Immature natural killer cell (primary cell): ENCODE measurements around the gene CARM1. TPM values are rescaled to one million over a fixed set of nuclear protein-coding genes. Genes with fewer than 3 reads are reported as not detected.
"Not testable (repeated sequence)": the region's sequence is repeated elsewhere in the genome, so short reads cannot be mapped to it uniquely, and the experiment has no call there.

ENCODE experiments used
- DNase-seq, 3 donors: peaks; one replicate each; pipeline ENCODE4 v3.0.0; 2022; ENCODE audit warnings: mixed read lengths in 1 of 3
- H3K27ac Mint-ChIP-seq, 6 donors: one replicate each; pipeline ENCODE4 v1.8.0; 2020; ENCODE audit warnings: mixed read lengths in 6 of 6, mild to moderate bottlenecking in 5 of 6, inconsistent platforms in 4 of 6, moderate library complexity in 3 of 6
- H3K27me3 Mint-ChIP-seq, 3 donors: one replicate each; pipeline ENCODE4 v1.8.0; 2020 to 2021; ENCODE audit warnings: low read depth in 3 of 3, mild to moderate bottlenecking in 3 of 3, mixed read lengths in 3 of 3, moderate library complexity in 3 of 3, inconsistent platforms in 1 of 3
- H3K36me3 Mint-ChIP-seq, 3 donors: one replicate each; pipeline ENCODE4 v1.8.0; 2020; ENCODE audit warnings: mixed read lengths in 3 of 3, inconsistent platforms in 2 of 3, mild to moderate bottlenecking in 2 of 3
- H3K4me1 Mint-ChIP-seq, 2 donors: one replicate each; pipeline ENCODE4 v1.8.0; 2020; ENCODE audit warnings: inconsistent platforms in 2 of 2, mild to moderate bottlenecking in 2 of 2, mixed read lengths in 2 of 2, moderate library complexity in 1 of 2
- H3K4me3 Mint-ChIP-seq, 5 donors: one replicate each; pipeline ENCODE4 v1.8.0; 2020; ENCODE audit warnings: mild to moderate bottlenecking in 5 of 5, mixed read lengths in 5 of 5, inconsistent platforms in 3 of 5, moderate library complexity in 3 of 5
- H3K9me3 Mint-ChIP-seq, 6 donors: one replicate each; pipeline ENCODE4 v1.8.0; 2020; ENCODE audit warnings: mild to moderate bottlenecking in 6 of 6, mixed read lengths in 6 of 6, inconsistent platforms in 4 of 6, moderate library complexity in 3 of 6
- polyA plus RNA-seq, 3 donors: library from polyadenylated mRNA; unstranded; fragments of 300-500 nt; fragmentation: Illumina TruSeq; gene quantifications; one replicate each; pipeline ENCODE4 v1.2.3, GENCODE V29; 2021

The CARM1 gene
- polyA plus RNA-seq, 3 donors from 2014 or later, result 0.26 to 0.83 (median 0.29) TPM

DNA sequence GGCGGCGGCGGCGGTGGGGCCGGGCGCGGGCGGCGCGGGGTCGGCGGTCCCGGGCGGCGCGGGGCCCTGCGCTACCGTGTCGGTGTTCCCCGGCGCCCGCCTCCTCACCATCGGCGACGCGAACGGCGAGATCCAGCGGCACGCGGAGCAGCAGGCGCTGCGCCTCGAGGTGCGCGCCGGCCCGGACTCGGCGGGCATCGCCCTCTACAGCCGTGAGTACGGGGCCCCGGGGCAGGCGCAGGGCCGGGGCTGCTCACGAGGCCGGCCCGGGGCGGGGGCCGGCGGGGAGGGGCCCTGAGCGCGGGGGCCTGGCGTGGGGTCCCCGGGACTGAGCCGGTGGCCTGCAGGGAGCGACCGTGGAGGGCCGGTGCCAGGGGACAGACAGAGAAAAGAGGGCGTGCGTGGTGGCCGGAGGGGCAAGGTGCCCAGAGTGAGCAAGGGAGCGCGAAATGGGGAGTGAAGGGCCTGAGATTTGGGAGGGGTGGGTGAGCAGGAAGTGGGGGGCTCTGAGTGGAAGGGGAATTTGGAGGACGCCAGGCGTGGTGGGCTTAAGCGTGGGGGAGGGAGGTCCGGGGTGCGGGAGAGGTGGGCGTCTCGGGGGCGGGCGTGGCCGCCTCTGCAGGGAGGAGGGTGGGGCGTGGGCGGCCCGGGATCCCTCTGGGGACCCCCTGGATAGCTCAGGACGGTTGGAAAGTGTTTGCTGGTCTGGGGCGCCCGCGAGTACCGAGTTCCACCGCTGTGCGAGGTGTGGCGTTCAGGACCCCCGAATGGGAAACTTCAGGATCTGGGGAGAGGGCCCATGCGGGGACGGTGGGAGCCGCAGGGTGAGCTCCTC lies 575 bp downstream of the CARM1 start:
- H3K9me3 Mint-ChIP-seq, result no peaks in the 10 kb centered on the region
- peaks cover 1 to 16% (median 5%) of the 10 kb centered on the region in 3 donors for H3K27me3 Mint-ChIP-seq
- peak overlapping the region; percentile 72 to 86 (median 79) for H3K4me3 Mint-ChIP-seq
- H3K4me1 Mint-ChIP-seq, result peaks cover 15 to 22% of the 10 kb centered on the region in 2 donors
- no peaks in the 10 kb centered on the region for H3K36me3 Mint-ChIP-seq
- H3K27ac Mint-ChIP-seq, result peak overlapping the region in 4 of 6 donors; percentile 10 to 83 (median 47)
- peak; percentile 3 to 22 (median 15) for DNase-seq

- H3K4me3 Mint-ChIP-seq, result peak overlapping the region; percentile 72 to 86 (median 79)
- peak overlapping the region; percentile 10 to 83 (median 58) for H3K27ac Mint-ChIP-seq
- peaks cover 1 to 14% (median 5%) of the 10 kb centered on the region in 3 donors for H3K27me3 Mint-ChIP-seq
- no peak for DNase-seq
- H3K36me3 Mint-ChIP-seq, result no peaks in the 10 kb centered on the region
- H3K4me1 Mint-ChIP-seq, result peaks cover 15 to 22% of the 10 kb centered on the region in 2 donors
- no peaks in the 10 kb centered on the region for H3K9me3 Mint-ChIP-seq
These were observed 1.3 kb downstream of the CARM1 start for GRCh38 chr19:10872546-10873107.

DNA sequence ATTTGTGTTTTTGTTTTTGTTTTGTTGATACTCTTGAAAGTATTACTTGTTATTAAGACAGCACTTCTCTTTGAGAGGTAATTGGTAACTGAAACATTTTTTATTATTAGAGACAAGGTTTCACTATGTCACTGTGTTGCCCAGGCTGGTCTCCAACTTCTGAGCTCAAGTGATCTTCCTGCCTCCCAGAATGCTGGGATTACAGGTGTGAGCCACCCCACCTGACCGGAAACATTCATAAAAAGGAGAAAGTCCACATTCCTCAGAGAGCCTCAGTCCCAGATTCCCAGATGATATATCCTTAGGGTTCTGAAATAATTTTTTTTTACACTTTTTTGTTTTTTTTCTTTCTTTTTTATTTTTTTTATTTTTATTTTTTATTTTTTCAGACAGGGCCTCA lies 2.7 kb downstream of the CARM1 start:
- Mint-ChIP-seq H3K4me1 (peaks cover 18 to 19% of the 10 kb centered on the region in 2 donors), H3K9me3 (no peaks in the 10 kb centered on the region), H3K36me3 (no peaks in the 10 kb centered on the region), H3K27ac (peak overlapping the region in 1 of 6 donors; percentile 65), H3K27me3 (peaks cover 1 to 14% (median 5%) of the 10 kb centered on the region in 3 donors), H3K4me3 (peak overlapping the region; percentile 29 to 68 (median 54))
- no peak for DNase-seq

DNA sequence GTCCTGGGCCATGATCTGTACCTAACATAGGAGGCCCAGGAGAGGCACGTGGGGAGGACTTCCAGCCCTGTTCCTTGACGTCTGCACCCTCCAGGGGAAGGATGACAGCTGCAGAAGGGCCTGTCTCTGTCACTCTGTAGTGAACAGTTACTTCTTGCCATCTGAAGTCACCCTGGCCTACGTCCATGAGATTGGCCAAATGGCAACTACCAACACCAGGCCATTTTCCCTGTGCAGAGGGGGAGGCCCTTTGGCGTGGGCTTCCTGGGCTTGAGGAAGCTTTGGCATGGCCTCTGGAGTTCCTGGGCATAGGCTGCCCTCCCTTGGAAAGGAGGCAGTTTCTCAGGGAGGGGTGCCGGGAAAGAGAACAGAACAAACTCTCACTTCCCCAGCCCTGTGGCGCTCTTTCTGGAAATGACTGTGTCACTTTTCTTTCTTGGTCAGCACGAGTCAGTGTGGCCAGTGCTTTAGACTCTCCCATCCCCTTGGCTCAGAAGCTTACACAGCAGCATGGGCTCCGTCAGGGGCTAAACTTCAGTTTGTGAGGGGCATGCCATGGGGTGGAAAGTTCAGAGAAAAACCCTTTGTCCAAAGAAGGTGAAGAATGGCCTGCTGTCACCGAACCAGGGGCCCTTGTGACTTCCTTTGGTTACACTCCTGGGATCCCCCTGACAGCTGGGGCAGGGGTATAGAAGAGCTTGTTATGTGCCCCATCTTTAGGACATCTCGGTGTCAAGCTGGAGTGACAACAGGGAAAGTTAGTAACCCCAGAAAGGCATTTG lies 5.3 kb downstream of the CARM1 start:
- H3K27ac Mint-ChIP-seq, result no peak overlapping the region
- no peaks in the 10 kb centered on the region for H3K36me3 Mint-ChIP-seq
- H3K4me1 Mint-ChIP-seq, result peaks cover 15 to 23% of the 10 kb centered on the region in 2 donors
- no peak overlapping the region for H3K4me3 Mint-ChIP-seq
- no peaks in the 10 kb centered on the region for H3K9me3 Mint-ChIP-seq
- H3K27me3 Mint-ChIP-seq, result peaks cover 0 to 10% (median 5%) of the 10 kb centered on the region in 3 donors
- DNase-seq, result no peak

DNA sequence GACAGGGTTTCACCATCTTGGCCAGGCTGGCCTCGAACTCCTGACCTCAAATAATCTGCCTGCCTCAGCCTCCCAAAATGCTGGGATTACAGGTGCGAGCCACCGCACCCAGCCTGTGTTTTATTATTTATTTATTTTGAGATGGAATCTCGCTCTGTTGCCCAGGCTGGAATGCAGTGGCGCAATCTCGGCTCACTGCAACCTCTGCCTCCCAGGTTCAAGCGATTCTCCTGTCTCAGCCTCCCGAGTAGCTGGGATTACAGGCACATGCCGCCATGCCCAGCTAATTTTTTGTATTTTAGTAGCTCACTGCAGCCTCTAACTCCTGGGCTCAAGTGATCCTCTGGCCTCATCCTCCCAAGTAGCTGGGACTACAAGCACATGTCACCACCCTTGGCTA lies 6.3 kb downstream of the CARM1 start:
- not testable (repeated sequence) for H3K9me3 Mint-ChIP-seq, H3K36me3 Mint-ChIP-seq, H3K27ac Mint-ChIP-seq, H3K27me3 Mint-ChIP-seq, H3K4me3 Mint-ChIP-seq, DNase-seq
- H3K4me1 Mint-ChIP-seq, result peaks cover 12 to 19% of the 10 kb centered on the region in 2 donors

GRCh38 chr19:10878253-10878652 lies 6.9 kb downstream of the CARM1 start:
- H3K27me3 Mint-ChIP-seq, result no peaks in the 10 kb centered on the region
- no peak for DNase-seq
- H3K4me1 Mint-ChIP-seq, result peaks cover 7 to 15% of the 10 kb centered on the region in 2 donors
- no peak overlapping the region for H3K4me3 Mint-ChIP-seq
- H3K36me3 Mint-ChIP-seq, result no peaks in the 10 kb centered on the region
- no peaks in the 10 kb centered on the region for H3K9me3 Mint-ChIP-seq
- peak overlapping the region in 4 of 6 donors; percentile 15 to 78 (median 30) for H3K27ac Mint-ChIP-seq

DNA sequence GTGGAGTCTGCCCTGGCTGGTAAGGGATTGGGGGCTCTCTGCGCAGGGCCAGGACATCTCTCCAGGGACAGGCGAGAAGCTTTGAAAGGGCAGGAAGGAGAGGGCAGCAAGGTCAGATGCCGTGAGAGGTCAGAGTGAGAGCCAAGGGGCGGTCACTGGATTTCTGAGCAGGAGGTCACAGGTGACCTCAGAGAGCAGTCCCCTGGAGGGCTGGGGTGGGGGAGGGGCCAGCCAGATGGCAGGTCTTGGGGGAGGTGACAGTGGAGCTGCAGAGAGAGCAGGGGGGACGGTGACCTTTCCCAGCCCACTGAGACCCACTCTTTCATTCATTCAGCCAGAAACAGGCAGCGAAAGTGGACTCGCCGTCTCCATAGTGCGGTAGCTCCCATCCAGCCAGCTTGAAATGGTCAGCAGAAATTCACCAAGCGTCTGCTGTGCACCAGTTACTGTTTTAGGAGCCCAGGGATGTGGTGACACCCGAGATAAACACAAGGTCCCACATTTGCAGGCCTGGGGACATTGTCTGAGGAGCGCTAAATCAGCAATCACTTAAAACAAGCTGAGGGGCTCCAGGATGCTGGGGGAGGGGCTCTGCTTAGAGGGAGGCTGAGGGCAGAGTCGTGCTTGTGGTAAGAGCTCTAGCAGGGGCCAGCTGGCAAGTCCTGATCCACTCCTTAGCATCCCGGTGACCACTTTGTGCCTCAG lies 10.2 kb downstream of the CARM1 start:
- Mint-ChIP-seq H3K4me1 (peaks cover 8 to 15% of the 10 kb centered on the region in 2 donors), H3K9me3 (no peaks in the 10 kb centered on the region), H3K4me3 (no peak overlapping the region), H3K27me3 (no peaks in the 10 kb centered on the region), H3K27ac (no peak overlapping the region), H3K36me3 (no peaks in the 10 kb centered on the region)
- DNase-seq, result no peak

DNA sequence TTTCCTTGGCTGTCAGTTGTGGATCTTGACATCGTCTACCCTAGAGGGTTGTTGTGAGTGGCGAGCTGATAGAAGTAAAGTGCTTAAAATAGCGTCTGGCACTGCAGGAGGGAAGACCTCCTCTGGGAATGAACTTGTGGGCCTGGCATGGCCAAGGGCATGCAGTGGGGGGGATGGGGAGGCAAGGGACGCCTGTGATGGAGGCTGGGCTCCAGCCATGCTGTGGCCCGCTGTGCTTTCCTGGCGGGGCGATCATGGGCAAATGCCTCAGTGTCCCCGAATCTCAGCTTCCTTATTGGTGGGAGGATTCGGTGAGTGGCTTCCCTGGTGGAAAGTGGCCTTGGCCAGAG lies 10.7 kb downstream of the CARM1 start:
- Mint-ChIP-seq H3K4me3 (no peak overlapping the region), H3K27ac (no peak overlapping the region)

GRCh38 chr19:10884274-10884673 lies 12.9 kb downstream of the CARM1 start:
- peaks cover 2 to 4% of the 10 kb centered on the region in 2 donors for H3K4me1 Mint-ChIP-seq
- H3K4me3 Mint-ChIP-seq, result no peak overlapping the region
- H3K36me3 Mint-ChIP-seq, result no peaks in the 10 kb centered on the region
- H3K9me3 Mint-ChIP-seq, result no peaks in the 10 kb centered on the region
- no peak overlapping the region for H3K27ac Mint-ChIP-seq
- H3K27me3 Mint-ChIP-seq, result no peaks in the 10 kb centered on the region
- DNase-seq, result no peak

More for the DNA sequence above, 10.7 kb downstream of the CARM1 start:
- Mint-ChIP-seq H3K27me3 (no peaks in the 10 kb centered on the region), H3K4me1 (peaks cover 8 to 15% of the 10 kb centered on the region in 2 donors), H3K9me3 (no peaks in the 10 kb centered on the region), H3K36me3 (no peaks in the 10 kb centered on the region)
- no peak for DNase-seq

- no peak for DNase-seq
- Mint-ChIP-seq H3K4me3 (no peak overlapping the region), H3K27ac (no peak overlapping the region), H3K27me3 (no peaks in the 10 kb centered on the region), H3K9me3 (no peaks in the 10 kb centered on the region), H3K4me1 (peaks cover 0 to 2% of the 10 kb centered on the region in 2 donors), H3K36me3 (no peaks in the 10 kb centered on the region)
These were observed 14.1 kb downstream of the CARM1 start for GRCh38 chr19:10885201-10886169.

DNA sequence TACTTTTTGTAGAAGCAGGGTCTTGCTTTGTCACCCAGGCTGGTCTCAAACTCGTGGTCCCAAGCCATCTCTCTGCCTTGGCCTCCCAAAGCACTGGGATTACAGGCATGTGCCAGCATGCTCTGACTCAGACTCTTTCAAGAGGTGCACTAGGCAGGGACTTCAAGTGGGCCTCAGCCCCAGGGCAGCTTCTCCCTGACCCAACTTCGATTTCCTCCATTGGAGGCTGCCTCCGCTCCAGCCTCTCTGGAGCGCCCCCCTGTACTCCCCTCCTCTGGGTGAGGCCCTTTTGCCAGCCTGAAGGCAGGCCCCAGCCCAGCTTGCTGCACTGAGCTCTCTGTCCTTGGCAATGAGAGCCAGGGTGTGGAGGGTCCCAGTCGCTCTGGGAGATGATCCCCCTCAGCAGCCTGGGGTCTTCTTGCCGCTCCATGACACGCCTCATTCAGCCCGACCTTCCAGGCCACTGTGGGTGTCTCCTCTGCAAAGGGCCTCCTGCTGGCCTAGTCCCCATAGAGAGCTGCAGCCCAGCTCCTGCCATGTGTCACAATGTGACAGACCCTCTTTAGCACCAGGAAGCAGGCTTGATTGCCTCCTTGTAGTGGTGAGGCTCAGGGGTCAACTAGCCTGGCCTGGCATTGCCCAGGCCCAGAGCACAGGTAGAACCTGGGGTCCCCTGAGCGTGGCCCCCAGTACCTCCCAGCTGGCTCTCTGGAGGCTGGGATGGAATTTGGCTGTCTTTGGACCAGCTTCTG lies 16.4 kb downstream of the CARM1 start:
- Mint-ChIP-seq H3K4me3 (no peak overlapping the region), H3K9me3 (no peaks in the 10 kb centered on the region), H3K4me1 (peaks cover 0 to 2% of the 10 kb centered on the region in 2 donors), H3K27me3 (no peaks in the 10 kb centered on the region), H3K36me3 (no peaks in the 10 kb centered on the region), H3K27ac (peak overlapping the region in 1 of 6 donors; percentile 30)
- no peak for DNase-seq

- Mint-ChIP-seq H3K4me1 (peaks cover 0 to 2% of the 10 kb centered on the region in 2 donors), H3K27ac (no peak overlapping the region), H3K36me3 (no peaks in the 10 kb centered on the region), H3K9me3 (no peaks in the 10 kb centered on the region), H3K4me3 (no peak overlapping the region), H3K27me3 (no peaks in the 10 kb centered on the region)
- DNase-seq, result no peak
These were observed 17.1 kb downstream of the CARM1 start for GRCh38 chr19:10888421-10888866.
